HG02678 (cell line): ENCODE data around the gene TSHZ1.

Experiments
- ATAC-seq: cut with Tn5 transposase; IDR thresholded peaks from one replicate; pipeline ENCODE4 v1.9.1; 2021; ENCODE audit warnings: mild to moderate bottlenecking, moderate library complexity; ENCODE audit not compliant: unreplicated experiment

Gene TSHZ1

DNA sequence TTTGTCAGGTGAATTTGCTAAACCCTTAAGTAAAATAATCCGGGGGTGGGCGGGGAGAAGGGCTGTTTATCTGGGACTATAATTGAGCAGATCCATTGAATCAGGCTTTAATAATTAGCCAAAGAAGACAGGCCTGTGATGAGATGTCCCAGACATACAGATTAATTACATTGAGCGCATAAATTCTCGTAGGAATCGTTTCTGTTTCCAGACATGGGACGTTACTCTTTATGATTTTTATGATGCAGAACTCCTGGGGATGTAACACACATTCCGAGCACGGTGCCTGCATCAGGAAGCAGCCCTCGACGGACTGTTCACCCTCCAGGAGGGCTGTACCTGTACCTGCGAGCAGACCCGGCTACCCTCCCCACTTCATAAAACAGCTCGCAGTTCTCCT is 128.0 kb downstream of the TSHZ1 start:
- ATAC-seq, result no peak
